H1 (cell line): ENCODE measurements around the gene HTATIP2. TPM values are rescaled to one million over a fixed set of nuclear protein-coding genes. Genes with fewer than 3 reads are reported as not detected.

Source experiments
- CTCF ChIA-PET: fragments of 300-600 bp; sonication (Branson Sonifier 250); formaldehyde crosslinking; loops from one replicate; lab custom pipeline; 2021; ENCODE audit not compliant: partially characterized antibody; lab: Charles Lee
- POLR2A ChIA-PET: fragments of 300-600 bp; sonication (Branson Sonifier 250); formaldehyde crosslinking; loops from one replicate; lab custom pipeline; 2021; ENCODE audit warnings: inconsistent platforms; ENCODE audit not compliant: partially characterized antibody; lab: Charles Lee
- DNase-seq, 2 experiments: peaks; one replicate each; pipeline versions ENCODE4 v3.0.0 to v3.0.0-alpha.2; 2010 to 2022; ENCODE audit warnings: low spot score in 2 of 2, low read depth in 1 of 2, mixed read lengths in 1 of 2
- FAIRE-seq: peaks from 2 replicates; lab custom pipeline; 2011; peaks lifted over from hg19 to GRCh38; lab: Jason Lieb, UNC
- H2AFZ ChIP-seq: 2 replicates; pipeline ENCODE4 v1.8.1; 2012; ENCODE audit warnings: low read length, inconsistent platforms
- H2AK5ac ChIP-seq: 2 replicates; pipeline ENCODE4 v1.6.1; 2013; ENCODE audit warnings: low read depth, low read length
- H2BK120ac ChIP-seq: replicated peaks from 2 replicates; pipeline ENCODE3; 2013; ENCODE audit warnings: low read depth, low read length, inconsistent platforms
- H2BK12ac ChIP-seq: 2 replicates; pipeline ENCODE4 v1.6.1; 2013; ENCODE audit warnings: low read depth, low read length
- H2BK15ac ChIP-seq: 2 replicates; pipeline ENCODE4 v1.6.1; 2013; ENCODE audit warnings: low read length
- H2BK20ac ChIP-seq: 2 replicates; pipeline ENCODE4 v1.6.1; 2013; ENCODE audit warnings: low read length
- H2BK5ac ChIP-seq: 2 replicates; pipeline ENCODE4 v1.6.1; 2013; ENCODE audit warnings: low read depth, low read length
- H3K14ac ChIP-seq: 2 replicates; pipeline ENCODE4 v1.6.1; 2013; ENCODE audit warnings: inconsistent platforms; ENCODE audit not compliant: insufficient read length
- H3K18ac ChIP-seq: 2 replicates; pipeline ENCODE4 v1.6.1; 2013; ENCODE audit warnings: low read length; ENCODE audit errors: extremely low read depth
- H3K23ac ChIP-seq: 2 replicates; pipeline ENCODE4 v1.6.1; 2013; ENCODE audit warnings: inconsistent platforms; ENCODE audit not compliant: insufficient read length
- H3K23me2 ChIP-seq: 2 replicates; pipeline ENCODE4 v1.6.1; 2013; ENCODE audit warnings: low read depth, low read length
- H3K27ac ChIP-seq: 2 replicates; pipeline ENCODE4 v1.6.1; 2011; ENCODE audit warnings: low read depth, low read length, inconsistent platforms
- H3K27me3 ChIP-seq, 4 experiments: replicated peaks in 1 of 4; 1 replicate in 1 of 4; 2 replicates in 3 of 4; pipeline versions ENCODE4 v1.6.1 to v1.8.1; 2011 to 2013; ENCODE audit warnings: low read length in 3 of 4, mild to moderate bottlenecking in 3 of 4, inconsistent platforms in 2 of 4, mixed read lengths in 2 of 4, moderate library complexity in 1 of 4; ENCODE audit not compliant: control insufficient read depth in 3 of 4, insufficient read depth in 3 of 4; ENCODE audit errors: extremely low read depth in 1 of 4
- H3K36me3 ChIP-seq, 4 experiments: 2 replicates each; pipeline versions ENCODE4 v1.6.1 to v1.8.1; 2011 to 2013; ENCODE audit warnings: mild to moderate bottlenecking in 4 of 4, low read length in 3 of 4, moderate library complexity in 2 of 4, control low read depth in 1 of 4, inconsistent platforms in 1 of 4; ENCODE audit not compliant: insufficient read depth in 4 of 4, control insufficient read depth in 2 of 4
- H3K4ac ChIP-seq: replicated peaks from 2 replicates; pipeline ENCODE3; 2013; ENCODE audit warnings: low read length, low read depth, mixed read lengths, inconsistent platforms; ENCODE audit not compliant: insufficient read length
- H3K4me1 ChIP-seq, 4 experiments: replicated peaks in 1 of 4; 1 replicate in 1 of 4; 2 replicates in 3 of 4; pipeline versions ENCODE4 v1.6.1 to v1.8.1; 2011 to 2013; ENCODE audit warnings: low read length in 3 of 4, inconsistent platforms in 2 of 4, mixed read lengths in 1 of 4; ENCODE audit not compliant: insufficient read depth in 4 of 4, control insufficient read depth in 3 of 4
- H3K4me2 ChIP-seq, 2 experiments: 2 replicates each; pipeline versions ENCODE4 v1.6.1 to v1.8.1; 2011 to 2013; ENCODE audit warnings: low read depth in 2 of 2, low read length in 2 of 2, control low read depth in 1 of 2, inconsistent platforms in 1 of 2, mild to moderate bottlenecking in 1 of 2; ENCODE audit not compliant: insufficient read depth in 1 of 2
- H3K4me3 ChIP-seq, 4 experiments: fragments of 200-600, 300-600 bp in 1 of 4; sonication (generic), shearing (Covaris generic), sonication (Bioruptor Twin) in 1 of 4; 2 replicates each; pipeline versions ENCODE4 v1.5.1 to v1.8.1; 2011 to 2016; ENCODE audit warnings: low read length in 4 of 4, low read depth in 3 of 4, control low read depth in 2 of 4, inconsistent platforms in 2 of 4, mild to moderate bottlenecking in 2 of 4, mixed read lengths in 1 of 4, moderate library complexity in 1 of 4; ENCODE audit not compliant: insufficient read depth in 2 of 4; ENCODE audit errors: extremely low read depth in 1 of 4
- H3K56ac ChIP-seq: replicated peaks from 2 replicates; pipeline ENCODE3; 2013; ENCODE audit warnings: low read depth, mild to moderate bottlenecking, mixed read lengths, low read length, inconsistent platforms; ENCODE audit not compliant: insufficient read length
- H3K79me1 ChIP-seq: 2 replicates; pipeline ENCODE4 v1.6.1; 2013; ENCODE audit warnings: low read depth, low read length, control low read depth
- H3K79me2 ChIP-seq, 2 experiments: 2 replicates each; pipeline versions ENCODE4 v1.6.1 to v1.8.1; 2012 to 2013; ENCODE audit warnings: low read length in 2 of 2, mild to moderate bottlenecking in 2 of 2, inconsistent platforms in 1 of 2; ENCODE audit not compliant: insufficient read depth in 2 of 2, control insufficient read depth in 1 of 2
- H3K9ac ChIP-seq, 4 experiments: replicated peaks in 1 of 4; 1 replicate in 1 of 4; 2 replicates in 3 of 4; pipeline versions ENCODE4 v1.6.1 to v1.8.1; 2011 to 2013; ENCODE audit warnings: low read depth in 3 of 4, low read length in 3 of 4, control low read depth in 2 of 4, mild to moderate bottlenecking in 2 of 4, moderate library complexity in 2 of 4, inconsistent platforms in 1 of 4; ENCODE audit errors: extremely low read depth in 1 of 4
- H3K9me3 ChIP-seq, 2 experiments: 2 replicates each; pipeline versions ENCODE4 v1.6.1 to v1.8.1; 2012 to 2013; ENCODE audit warnings: mild to moderate bottlenecking in 2 of 2, moderate library complexity in 2 of 2, control low read depth in 1 of 2, inconsistent platforms in 1 of 2, low read depth in 1 of 2, low read length in 1 of 2, mixed read lengths in 1 of 2; ENCODE audit not compliant: insufficient read depth in 2 of 2
- H4K20me1 ChIP-seq, 2 experiments: replicated peaks in 1 of 2; 2 replicates each; pipeline versions ENCODE3 to v1.8.1; 2011 to 2013; ENCODE audit warnings: inconsistent platforms in 2 of 2, low read length in 2 of 2, mild to moderate bottlenecking in 1 of 2; ENCODE audit not compliant: insufficient read depth in 2 of 2, control insufficient read depth in 1 of 2
- H4K5ac ChIP-seq: 2 replicates; pipeline ENCODE4 v1.6.1; 2013; ENCODE audit warnings: low read length, low read depth, mixed read lengths, inconsistent platforms; ENCODE audit not compliant: insufficient read length
- H4K8ac ChIP-seq: 2 replicates; pipeline ENCODE4 v1.8.0; 2013; ENCODE audit warnings: mild to moderate bottlenecking, moderate library complexity, low read length, inconsistent platforms; ENCODE audit not compliant: insufficient read depth; ENCODE audit errors: extremely low read depth
- H4K91ac ChIP-seq: replicated peaks from 2 replicates; pipeline ENCODE3; 2013; ENCODE audit warnings: low read length, mixed read lengths, inconsistent platforms; ENCODE audit not compliant: insufficient read length
- ASH2L ChIP-seq: fragments of 200-600, 300-600 bp; sonication (generic); IDR thresholded peaks from one replicate; pipeline ENCODE4 v1.7.1; 2017; ENCODE audit warnings: low read length
- BCL11A ChIP-seq, 2 experiments: IDR thresholded peaks; one replicate each; pipeline ENCODE4 v1.6.1; 2011; ENCODE audit warnings: low read depth in 2 of 2, low read length in 2 of 2, mild to moderate bottlenecking in 2 of 2
- CBX8 ChIP-seq: fragments of 300-800, 300-1000 bp; sonication (generic); IDR thresholded peaks from 2 replicates; pipeline ENCODE4 v1.7.1; 2016; ENCODE audit warnings: low read depth, low read length, borderline replicate concordance
- CHD2 ChIP-seq: IDR thresholded peaks from 2 replicates; pipeline ENCODE4 v1.6.1; 2012; ENCODE audit warnings: low read length, improper control_type of control experiment
- EP300 ChIP-seq, 2 experiments: IDR thresholded peaks; 1 replicate in 1 of 2; 2 replicates in 1 of 2; pipeline ENCODE4 v1.6.1; 2011 to 2012; ENCODE audit warnings: low read depth in 2 of 2, low read length in 2 of 2, mild to moderate bottlenecking in 2 of 2, borderline replicate concordance in 1 of 2, inconsistent platforms in 1 of 2, moderate library complexity in 1 of 2
- EZH2 ChIP-seq: fragments of 200-600 bp; sonication (generic); IDR thresholded peaks from 2 replicates; pipeline ENCODE4 v1.7.1; 2012; ENCODE audit warnings: low read depth, mild to moderate bottlenecking, moderate library complexity, low read length, inconsistent platforms; ENCODE audit not compliant: severe bottlenecking
- HDAC6 ChIP-seq: IDR thresholded peaks from one replicate; pipeline ENCODE4 v1.7.1; 2012; ENCODE audit warnings: low read depth, mild to moderate bottlenecking, inconsistent platforms, low read length, moderate library complexity
- KDM1A ChIP-seq: fragments of 200-600, 300-600 bp; sonication (generic); IDR thresholded peaks from 2 replicates; pipeline ENCODE4 v1.7.1; 2016; ENCODE audit warnings: mild to moderate bottlenecking, low read length, borderline replicate concordance
- MAFK ChIP-seq: IDR thresholded peaks from 2 replicates; pipeline ENCODE4 v1.6.1; 2012; ENCODE audit warnings: low read depth, mild to moderate bottlenecking, improper control_type of control experiment, low read length
- RBBP5 ChIP-seq: IDR thresholded peaks from 2 replicates; pipeline ENCODE4 v1.7.1; 2012; ENCODE audit warnings: low read depth, mild to moderate bottlenecking, inconsistent platforms, low read length, moderate library complexity, borderline replicate concordance
- RXRA ChIP-seq: IDR thresholded peaks from 2 replicates; pipeline ENCODE4 v1.6.1; 2011; ENCODE audit warnings: low read depth, mild to moderate bottlenecking, low read length, moderate library complexity; ENCODE audit not compliant: insufficient read depth
- SP2 ChIP-seq: IDR thresholded peaks from 2 replicates; pipeline ENCODE4 v1.6.1; 2012; ENCODE audit warnings: mild to moderate bottlenecking, low read length, inconsistent platforms
- TAF1 ChIP-seq: IDR thresholded peaks from 2 replicates; pipeline ENCODE4 v1.6.1; 2011; ENCODE audit warnings: mild to moderate bottlenecking, low read depth, low read length
- ZNF274 ChIP-seq: IDR thresholded peaks from 2 replicates; pipeline ENCODE4 v1.7.0; 2012; ENCODE audit warnings: low read length, borderline replicate concordance; ENCODE audit errors: extremely low read depth
- WGBS, 2 experiments: shearing (Covaris generic) in 1 of 2; methylation state at CpG; one replicate each; pipeline versions ENCODE4 v1.1.6 to v1.1.7; 2013 to 2015; ENCODE audit warnings: low lambda C conversion rate in 2 of 2, mixed read lengths in 2 of 2, inconsistent platforms in 1 of 2, low coverage in 1 of 2, missing lambda C conversion rate in 1 of 2; ENCODE audit not compliant: insufficient replicate concordance in 2 of 2, insufficient coverage in 1 of 2, insufficient read length in 1 of 2; ENCODE audit errors: extremely low coverage in 1 of 2, missing lambda C conversion rate in 1 of 2; 5-methylcytosine and 5-hydroxymethylcytosine counted together
- polyA plus RNA-seq, 7 experiments: library from polyadenylated mRNA; depleted of rRNA in 3 of 7; stranded (reverse) in 5 of 7; unstranded in 2 of 7; fragments of >200 nt in 5 of 7; fragments of 200-250 nt in 2 of 7; gene quantifications; 1 replicate in 5 of 7; 2 replicates in 1 of 7; 4 replicates in 1 of 7; pipeline versions ENCODE4 v1.2.1 to v1.2.3, GENCODE V29; 2011 to 2013; ENCODE audit warnings: missing spikeins in 2 of 7, mixed read lengths in 2 of 7
- total RNA-seq: library from RNA; stranded (reverse); fragmentation: NEBNext Ultra II Directional; extraction: Animal tissue kit (Norgen Biotek cat#: 25700); gene quantifications from 2 replicates; pipeline ENCODE4 v1.2.1, GENCODE V29; 2021

The HTATIP2 gene
- total and polyA plus RNA-seq, 2 of the 8 experiments (the other 6 are each of a cell fraction or from before 2014, with no cell fraction given): 22.6 to 33.1 TPM

- H3K36me3 ChIP-seq: no peaks in the 10 kb centered on the region; a peak in 1 of 8 replicates
- H3K4me1 ChIP-seq: peaks cover 0 to 5% (median 3%) of the 10 kb centered on the region in 4 experiments; a peak in 2 of 7 replicates
- POLR2A ChIA-PET: no interaction called here
- H4K5ac ChIP-seq: no peak overlapping the region
- no peak overlapping the region for H2BK12ac ChIP-seq
- no peak overlapping the region for H3K4me2 ChIP-seq
- no peak overlapping the region for H3K4me3 ChIP-seq
- no peak overlapping the region for H2BK5ac ChIP-seq
- H2AFZ ChIP-seq: no peak overlapping the region
- H2BK120ac ChIP-seq: no peak overlapping the region
- no peak overlapping the region for H2BK15ac ChIP-seq
- no peak overlapping the region for H4K8ac ChIP-seq
- no peaks in the 10 kb centered on the region for H3K23me2 ChIP-seq
- H4K91ac ChIP-seq: no peak overlapping the region
- no peak overlapping the region for H2AK5ac ChIP-seq
- no peaks in the 10 kb centered on the region for H4K20me1 ChIP-seq
- H3K79me1 ChIP-seq: no peaks in the 10 kb centered on the region
- H3K18ac ChIP-seq: no peak overlapping the region
- H3K9ac ChIP-seq: no peak overlapping the region
- no peak overlapping the region for H3K4ac ChIP-seq
- H3K27ac ChIP-seq: no peak overlapping the region
- no peaks in the 10 kb centered on the region for H3K9me3 ChIP-seq
- CTCF ChIA-PET: interaction anchor here (1.5 to 2.1 kb wide), 2 partner anchors 22 to 236 kb away, joined by 5 read pairs; no protein-coding TSS in a partner anchor
- FAIRE-seq (no peak), DNase-seq (no peak)
- no peaks in the 10 kb centered on the region for H3K27me3 ChIP-seq
- no peak overlapping the region for H3K23ac ChIP-seq
- WGBS, 2 experiments: 88% methylated on average over 3 of the region's 3 CpGs; no CpG with 5 or more reads in 1 of the 2 experiments
- H3K14ac ChIP-seq: no peak overlapping the region
- no peak overlapping the region for H3K56ac ChIP-seq
- H2BK20ac ChIP-seq: no peak overlapping the region
- H3K79me2 ChIP-seq: no peaks in the 10 kb centered on the region
- TF ChIP-seq ZNF274: no peak
- no peak for TF ChIP-seq KDM1A
- no peak for TF ChIP-seq HDAC6
- no peak for TF ChIP-seq MAFK
- no peak for TF ChIP-seq EZH2
- no peak for TF ChIP-seq EP300 (IDR thresholded peaks at IDR 0.05; ENCODE audit: borderline replicate concordance in 1 of 2, low read depth in 2 of 2, low read length in 2 of 2)
- TF ChIP-seq CHD2: no peak
- TF ChIP-seq ASH2L: no peak
- TF ChIP-seq TAF1: no peak
- TF ChIP-seq SP2: no peak
- TF ChIP-seq RBBP5: no peak
- no peak for TF ChIP-seq RXRA
- TF ChIP-seq BCL11A (IDR thresholded peaks at IDR 0.05; ENCODE audit: low read depth in 2 of 2, low read length in 2 of 2): no peak
- no peak for TF ChIP-seq CBX8
Observed at GRCh38 chr11:20373568-20374209, 10.2 kb downstream of the HTATIP2 start.
